Activated CD8-positive, alpha-beta memory T cell treated with anti-CD3 and anti-CD28 coated beads for 1 hour (primary cell): ENCODE data around the gene ZBTB39.
"Not testable (repeated sequence)": the region's sequence is repeated elsewhere in the genome, so short reads cannot be mapped to it uniquely, and the experiment has no call there.

Experiments used
- DNase-seq, 2 donors: peaks; one replicate each; pipeline ENCODE4 v3.0.0-alpha.2; 2020; ENCODE audit warnings: low read depth in 1 of 2; ENCODE audit errors: extremely low read depth in 1 of 2

The ZBTB39 gene

GRCh38 chr12:57005980-57006808, at the start of gene ZBTB39:
TSS of gene ZBTB39 (minus strand) at chr12:57006546. CDS start at chr12:57004917, 1,629 bp downstream.
- peak in 1 of 2 donors; percentile 57 for DNase-seq

- no peak for DNase-seq
These were observed 49.5 kb upstream of the ZBTB39 start for GRCh38 chr12:57055824-57056223.

GRCh38 chr12:57053901-57054300, 47.6 kb upstream of the ZBTB39 start:
- not testable (repeated sequence) for DNase-seq

DNA sequence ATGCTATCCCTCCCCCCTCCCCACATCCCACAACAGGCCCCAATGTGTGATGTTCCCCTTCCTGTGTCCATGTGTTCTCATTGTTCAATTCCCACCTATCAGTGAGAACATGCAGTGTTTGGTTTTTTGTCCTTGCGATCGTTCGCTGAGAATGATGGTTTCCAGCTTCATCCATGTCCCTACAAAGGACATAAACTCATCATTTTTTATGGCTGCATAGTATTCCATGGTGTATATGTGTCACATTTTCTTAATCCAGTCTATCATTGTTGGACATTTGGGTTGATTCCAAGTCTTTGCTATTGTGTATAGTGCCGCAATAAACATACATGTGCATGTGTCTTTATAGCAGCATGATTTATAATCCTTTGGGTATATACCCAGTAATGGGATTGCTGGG, 46.8 kb upstream of the ZBTB39 start:
- DNase-seq = not testable (repeated sequence)

DNA sequence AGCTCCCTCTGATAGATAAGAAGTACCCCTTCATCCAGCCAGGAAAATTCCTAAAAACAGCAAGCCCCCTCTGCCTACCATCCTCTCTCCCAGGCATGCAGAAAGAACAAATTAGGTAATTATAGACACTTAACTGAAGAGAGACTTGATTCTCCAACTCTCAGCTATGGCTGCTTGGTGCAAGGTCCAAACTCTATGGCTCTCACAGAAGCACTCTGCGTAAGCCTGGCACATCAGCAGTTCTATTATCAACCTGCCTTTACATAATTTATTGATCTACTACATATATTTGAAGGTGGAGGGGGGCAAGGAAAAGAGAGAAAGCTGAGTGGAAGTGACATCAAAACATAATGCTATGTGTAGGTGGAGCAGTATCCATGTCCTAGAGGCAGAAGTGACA, 44.7 kb upstream of the ZBTB39 start:
- no peak for DNase-seq

DNA sequence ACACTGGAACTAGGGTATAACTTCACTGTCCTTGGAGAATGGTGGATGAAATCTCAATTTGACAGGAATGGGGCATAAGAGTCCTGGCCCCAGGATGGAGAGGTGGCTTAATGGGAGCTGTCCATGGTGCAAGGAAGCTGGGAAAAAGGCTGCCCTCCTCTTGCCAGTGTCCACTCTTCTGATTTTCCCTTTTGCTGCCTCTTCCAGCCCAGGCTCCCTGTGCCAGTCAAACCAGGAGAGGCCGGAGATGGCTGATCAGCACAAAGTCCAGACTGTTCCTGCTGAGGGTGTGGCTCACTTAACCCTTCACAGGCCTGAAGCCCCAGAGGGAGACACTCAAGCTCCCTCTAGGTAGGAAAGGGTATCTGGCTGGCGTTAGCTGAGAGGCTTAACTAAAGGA, 43.5 kb upstream of the ZBTB39 start, which contains the start of gene MYO1A:
MYO1A (minus strand) TSS at position 240 of the 400 bp plus-strand sequence. CDS start 1,806 bp downstream, outside the sequence.
- DNase-seq = no peak

GRCh38 chr12:57049119-57049446, 42.7 kb upstream of the ZBTB39 start:
- no peak for DNase-seq

DNA sequence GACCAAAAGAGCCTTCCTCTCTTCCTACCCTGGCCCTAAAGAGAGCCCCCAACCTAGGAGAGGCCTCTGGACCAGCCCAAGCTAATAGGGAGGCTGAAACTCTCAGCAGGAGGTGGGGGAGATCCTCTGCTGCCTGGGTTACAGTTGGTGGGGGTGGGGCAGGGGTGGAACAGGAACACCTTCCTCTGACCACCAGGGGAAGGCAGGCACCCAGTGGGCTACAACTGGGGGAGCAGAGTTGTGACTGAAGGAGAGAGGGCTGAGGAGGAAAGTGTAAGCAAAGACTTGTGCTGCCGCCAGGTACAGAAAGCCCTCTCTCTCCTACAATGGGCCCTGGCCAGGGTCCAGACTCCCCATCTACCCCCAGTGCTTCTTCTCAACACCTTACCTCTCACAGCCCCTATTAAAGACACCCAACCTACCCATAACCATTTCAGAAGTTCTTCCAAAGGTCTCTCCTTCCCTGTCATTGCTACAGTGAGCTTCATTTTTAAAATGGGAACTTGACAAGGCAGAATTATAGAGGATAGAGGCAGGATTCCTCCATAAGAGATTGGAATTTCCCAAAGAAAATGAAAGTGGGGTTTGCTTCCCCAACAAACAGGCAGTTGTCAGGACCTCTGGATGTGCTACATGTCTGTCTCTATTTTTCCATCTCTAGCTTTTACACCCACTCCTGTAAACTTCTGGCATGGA, 42.2 kb upstream of the ZBTB39 start:
- DNase-seq = no peak

- DNase-seq = no peak
These were observed 41.6 kb upstream of the ZBTB39 start for GRCh38 chr12:57047981-57048380.

DNA sequence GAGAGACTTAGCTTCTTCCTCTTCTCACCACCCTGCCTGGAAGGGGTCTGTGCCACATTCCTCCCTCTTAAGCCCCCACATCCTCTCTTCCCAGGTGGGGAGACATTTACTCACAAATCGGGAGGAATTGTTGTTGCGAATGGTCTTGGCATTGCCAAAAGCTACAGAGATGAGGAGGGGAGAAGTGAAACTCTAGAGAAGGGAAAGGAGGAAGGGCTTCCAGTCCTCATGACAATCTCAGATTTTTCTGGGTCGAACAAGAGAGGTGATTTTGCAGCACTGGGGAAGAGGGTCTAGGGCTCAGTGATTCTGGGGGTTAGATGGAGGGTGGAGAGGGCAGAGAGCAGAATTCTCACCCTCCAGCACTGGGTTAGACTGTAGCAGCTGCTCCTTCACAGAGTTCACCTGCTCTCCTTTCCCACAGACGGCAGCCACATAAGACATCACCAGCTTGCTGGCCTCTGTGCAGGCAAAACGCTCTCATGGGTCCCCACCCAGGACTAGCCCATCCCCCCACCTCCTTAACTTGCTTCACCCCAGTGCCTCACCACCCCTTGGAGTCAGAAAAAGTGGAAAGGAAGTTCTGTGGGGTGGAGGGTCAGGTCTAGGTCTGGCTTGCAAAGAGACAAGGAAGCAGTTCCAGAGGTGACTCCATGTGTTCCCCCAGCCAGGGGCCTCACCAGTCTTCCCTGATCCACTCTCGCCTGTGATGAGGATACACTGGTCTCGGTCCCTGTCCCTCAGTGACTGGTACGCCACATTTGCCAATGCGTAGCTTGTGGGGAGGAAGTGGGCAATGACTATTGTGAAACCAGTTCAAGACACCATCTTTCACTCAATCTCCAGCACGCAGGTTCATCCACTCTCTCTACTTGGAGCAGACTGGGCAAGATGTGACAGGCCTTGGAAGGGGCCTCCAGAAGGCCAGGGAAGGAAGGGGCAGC, 40.9 kb upstream of the ZBTB39 start:
- DNase-seq = no peak

DNA sequence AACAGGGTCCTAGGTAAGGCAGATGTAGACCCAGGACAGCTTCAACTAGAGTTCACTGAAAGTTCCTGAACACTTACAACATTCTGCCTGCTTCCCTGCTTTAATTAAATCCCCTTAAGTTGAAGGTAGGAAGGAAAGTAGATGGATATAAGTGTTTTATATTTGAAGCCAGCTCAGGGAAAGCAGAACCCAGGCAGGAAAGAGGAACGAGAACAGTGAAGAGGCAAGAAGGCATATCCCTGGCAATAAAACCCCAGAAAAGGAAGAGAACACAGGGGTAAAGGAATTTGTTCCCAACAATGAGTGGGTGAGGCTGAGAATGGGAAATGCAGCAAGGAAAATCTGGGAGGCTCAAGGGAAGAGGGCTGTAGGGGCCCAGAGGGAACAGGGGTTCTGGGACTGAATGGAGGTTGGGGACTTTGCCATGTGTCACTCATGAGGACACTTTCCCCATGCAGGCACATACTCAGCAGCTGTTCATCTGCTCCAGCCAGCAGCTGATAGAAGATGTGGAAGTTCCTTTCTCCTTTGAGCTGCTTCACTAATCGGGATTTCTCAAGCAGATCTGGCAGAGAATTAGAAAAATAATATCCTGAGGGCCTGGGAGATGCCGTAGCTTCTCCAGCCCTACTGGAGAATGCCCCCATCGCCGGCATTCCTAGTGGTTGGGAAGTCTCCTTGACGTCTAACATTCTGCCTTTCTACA, 39.9 kb upstream of the ZBTB39 start:
- DNase-seq = no peak

- no peak for DNase-seq
These were observed 38.5 kb upstream of the ZBTB39 start for GRCh38 chr12:57044889-57045288.

GRCh38 chr12:57044468-57044867, 38.1 kb upstream of the ZBTB39 start:
- DNase-seq = no peak

GRCh38 chr12:57042695-57043094, 36.3 kb upstream of the ZBTB39 start:
- DNase-seq = no peak

DNA sequence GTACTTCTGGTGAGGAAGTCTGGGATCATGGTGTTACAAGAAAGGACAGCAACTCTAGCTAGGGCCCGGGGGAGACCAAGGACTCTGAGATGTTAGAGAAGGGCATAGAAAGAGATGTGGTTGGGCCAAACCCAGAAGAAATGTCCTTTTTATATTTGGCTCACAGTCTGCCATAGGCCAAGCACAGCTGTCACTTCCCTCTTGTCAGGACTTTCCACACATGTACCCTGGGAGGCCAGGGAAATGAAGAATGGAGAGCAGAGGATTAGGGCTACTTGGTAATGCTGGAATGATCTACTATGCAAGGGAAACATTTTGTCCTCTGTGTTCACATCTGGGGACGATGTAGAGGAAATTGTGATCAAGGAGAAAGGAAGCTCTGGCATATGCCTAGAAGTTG, 34.4 kb upstream of the ZBTB39 start:
- no peak for DNase-seq

DNA sequence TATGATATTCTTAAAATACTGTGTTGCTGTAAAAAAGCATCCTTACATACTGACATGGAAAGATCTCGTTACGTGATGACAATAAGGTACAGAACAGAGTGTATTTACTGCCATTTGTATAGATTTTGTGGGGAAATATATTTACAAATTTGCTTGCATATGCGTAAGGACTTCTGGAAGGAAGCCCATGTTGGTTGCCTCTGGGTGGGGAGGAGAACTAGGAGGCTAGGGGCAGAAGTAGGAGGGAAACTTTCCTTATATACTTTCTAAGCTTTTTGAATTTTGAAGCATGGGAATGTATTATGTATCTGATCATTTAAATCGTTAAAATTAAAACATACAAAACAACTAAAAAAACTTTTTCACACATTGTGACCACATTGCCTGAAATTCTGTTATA, 33.9 kb upstream of the ZBTB39 start:
- DNase-seq = no peak

DNA sequence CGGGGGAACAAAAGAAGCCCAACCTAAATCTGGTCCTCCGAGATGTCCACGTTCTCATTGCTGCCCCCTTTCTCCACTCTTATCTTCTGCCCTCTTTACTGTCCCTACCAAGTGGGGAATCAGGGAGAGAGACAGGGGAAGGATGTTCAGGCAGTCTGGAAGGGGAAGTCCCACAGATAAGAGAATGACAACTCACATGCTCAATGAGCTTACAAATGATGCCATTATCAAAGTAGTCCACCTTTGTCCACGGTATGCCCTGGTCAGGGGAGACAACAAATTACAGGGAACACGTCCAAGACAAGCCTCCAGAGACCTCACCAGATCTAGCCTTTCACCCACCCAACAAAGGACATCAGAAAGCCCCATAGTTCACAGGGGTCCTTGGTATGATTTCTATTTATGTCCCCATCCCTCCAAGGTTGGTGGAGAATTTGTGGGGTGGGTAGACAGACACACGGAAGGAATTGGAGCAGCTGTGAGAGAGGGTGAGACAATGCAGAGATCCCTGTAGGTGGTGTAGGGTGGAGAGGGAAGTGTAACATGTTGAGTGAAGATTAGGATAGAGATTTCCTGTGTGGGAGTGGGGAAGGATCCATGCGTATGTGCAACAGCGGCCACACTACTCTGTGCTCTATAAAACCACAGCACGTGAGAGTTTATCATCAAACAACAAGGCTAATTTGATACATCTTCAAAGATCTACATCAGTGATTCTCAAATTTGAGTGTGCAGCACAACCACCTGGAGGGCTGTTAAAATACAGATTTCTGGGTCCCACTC, 32.9 kb upstream of the ZBTB39 start:
- no peak for DNase-seq

DNA sequence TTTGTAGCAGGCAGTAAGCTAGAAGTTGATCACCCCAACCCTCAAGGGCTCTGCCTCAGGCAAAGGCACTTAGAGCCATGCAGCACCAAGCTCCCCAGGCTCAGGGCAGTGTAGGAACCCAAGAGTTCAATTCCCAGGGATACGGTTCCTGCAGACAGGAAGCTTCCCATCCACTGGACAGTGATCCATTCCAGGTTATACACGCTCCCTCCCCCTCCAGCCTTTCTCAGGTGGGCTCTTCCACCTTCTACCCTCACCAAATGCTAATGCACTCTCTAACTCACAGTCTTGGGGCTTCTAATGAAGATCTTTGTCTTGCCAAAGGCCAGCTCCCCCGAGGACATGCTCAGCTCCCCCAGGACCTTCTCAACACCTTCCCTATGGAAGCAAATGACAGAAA, 30.9 kb upstream of the ZBTB39 start:
- no peak for DNase-seq

GRCh38 chr12:57033431-57033830, 27.1 kb upstream of the ZBTB39 start:
- DNase-seq = no peak

- no peak for DNase-seq
These were observed 25.4 kb upstream of the ZBTB39 start for GRCh38 chr12:57031789-57032188.
